ENCODE data around the gene DAPP1.

DAPP1 gene

DNA sequence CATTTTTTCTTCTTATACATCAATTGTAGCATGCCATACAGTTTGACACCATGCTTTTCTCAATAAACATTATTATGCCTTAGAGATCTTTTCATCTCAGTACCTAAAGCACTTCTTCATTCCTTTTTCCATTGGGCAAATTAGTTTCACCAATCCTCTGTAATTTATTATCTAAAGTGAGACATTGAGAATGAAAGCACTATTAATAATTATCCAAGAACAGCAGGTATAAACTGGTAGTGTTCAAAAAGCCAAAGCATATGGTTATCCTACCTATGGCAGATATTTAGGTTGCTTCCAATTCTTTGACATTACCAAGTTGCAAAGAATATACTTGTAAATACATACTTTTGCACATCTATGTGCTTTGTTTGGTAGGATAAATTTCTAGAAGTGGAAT is 62.0 kb downstream of the DAPP1 start:
- no peak for DNase-seq (ENCODE audit: low read depth)
- no peak overlapping the region for H3K4me3 ChIP-seq (ENCODE audit: low read length)
- TF ChIP-seq, protein P1, sequence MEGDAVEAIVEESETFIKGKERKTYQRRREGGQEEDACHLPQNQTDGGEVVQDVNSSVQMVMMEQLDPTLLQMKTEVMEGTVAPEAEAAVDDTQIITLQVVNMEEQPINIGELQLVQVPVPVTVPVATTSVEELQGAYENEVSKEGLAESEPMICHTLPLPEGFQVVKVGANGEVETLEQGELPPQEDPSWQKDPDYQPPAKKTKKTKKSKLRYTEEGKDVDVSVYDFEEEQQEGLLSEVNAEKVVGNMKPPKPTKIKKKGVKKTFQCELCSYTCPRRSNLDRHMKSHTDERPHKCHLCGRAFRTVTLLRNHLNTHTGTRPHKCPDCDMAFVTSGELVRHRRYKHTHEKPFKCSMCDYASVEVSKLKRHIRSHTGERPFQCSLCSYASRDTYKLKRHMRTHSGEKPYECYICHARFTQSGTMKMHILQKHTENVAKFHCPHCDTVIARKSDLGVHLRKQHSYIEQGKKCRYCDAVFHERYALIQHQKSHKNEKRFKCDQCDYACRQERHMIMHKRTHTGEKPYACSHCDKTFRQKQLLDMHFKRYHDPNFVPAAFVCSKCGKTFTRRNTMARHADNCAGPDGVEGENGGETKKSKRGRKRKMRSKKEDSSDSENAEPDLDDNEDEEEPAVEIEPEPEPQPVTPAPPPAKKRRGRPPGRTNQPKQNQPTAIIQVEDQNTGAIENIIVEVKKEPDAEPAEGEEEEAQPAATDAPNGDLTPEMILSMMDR (conservative IDR thresholded peaks at IDR 0.05; ENCODE audit: low read depth, low read length): no peak

DNA sequence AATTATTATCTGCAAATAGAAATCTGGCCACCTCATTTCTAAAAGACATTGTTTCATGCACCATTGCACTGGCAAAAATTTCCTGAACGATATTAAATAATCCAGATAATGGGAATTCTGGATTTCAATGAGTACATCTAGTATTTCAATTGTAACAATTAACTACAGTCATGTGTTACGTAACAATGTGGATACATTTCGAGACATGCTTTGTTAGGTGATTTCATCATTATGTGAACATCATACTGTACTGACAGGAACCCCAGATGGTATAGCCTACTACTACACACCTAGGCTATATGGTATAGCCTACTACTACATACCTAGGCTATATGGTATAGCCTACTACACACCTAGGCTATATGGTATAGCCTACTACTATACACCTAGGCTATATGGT is 62.8 kb downstream of the DAPP1 start:
- no peak overlapping the region for H3K4me3 ChIP-seq (ENCODE audit: low read length)
- TF ChIP-seq, protein P1 (conservative IDR thresholded peaks at IDR 0.05; ENCODE audit: low read depth, low read length): no peak
- no peak for DNase-seq (ENCODE audit: low read depth)

DNA sequence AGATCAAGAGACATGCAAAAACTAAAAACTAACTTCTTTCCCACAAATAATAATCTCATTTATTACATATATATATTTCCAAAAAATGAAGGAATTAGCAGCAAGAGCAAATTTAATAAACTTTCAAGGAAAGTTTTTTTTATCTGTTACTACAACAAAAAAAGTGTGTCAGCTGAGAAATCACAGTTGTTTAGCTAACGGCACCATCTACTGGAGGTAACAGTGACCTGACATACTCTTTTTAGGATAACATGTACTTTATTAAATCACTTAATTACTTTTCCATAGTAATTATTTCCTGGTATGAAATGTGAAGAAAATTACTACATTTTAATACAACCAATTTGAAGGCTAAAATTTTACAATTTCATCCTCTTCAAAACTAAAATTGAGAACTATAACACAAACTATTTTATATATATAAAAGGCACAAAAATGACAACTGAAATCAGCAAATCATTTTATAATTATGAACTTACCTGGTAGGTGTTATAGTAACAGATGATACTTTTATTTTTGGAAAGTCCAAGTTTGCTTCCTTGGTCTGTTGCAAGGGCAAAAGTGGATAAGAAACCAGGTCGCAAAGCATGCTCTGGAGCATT is 68.5 kb downstream of the DAPP1 start:
- no peak for DNase-seq (ENCODE audit: low read depth)

DNA sequence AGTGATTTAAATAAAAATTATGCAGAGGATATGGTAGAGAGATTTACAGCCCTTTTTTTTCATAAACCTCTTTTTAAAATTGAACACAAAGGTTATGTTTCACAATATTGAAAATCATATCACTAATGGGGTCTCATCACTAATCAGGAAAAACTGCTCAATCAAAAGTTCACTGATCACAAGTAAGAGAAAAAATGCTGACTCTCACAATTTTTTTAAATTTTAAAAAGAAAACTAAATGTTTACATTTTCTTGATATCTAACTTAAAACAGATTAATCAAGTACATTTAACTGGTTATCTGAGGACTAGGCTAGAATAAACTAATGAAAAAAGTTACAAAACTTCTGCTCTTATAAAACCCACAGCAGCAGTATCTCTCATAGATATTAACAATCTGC is 69.1 kb downstream of the DAPP1 start:
- DNase-seq (ENCODE audit: low read depth): no peak
- no peak overlapping the region for H3K4me3 ChIP-seq (ENCODE audit: low read length)
- TF ChIP-seq, protein P1 (conservative IDR thresholded peaks at IDR 0.05; ENCODE audit: low read depth, low read length): no peak

More for the DNA sequence above, 68.5 kb downstream of the DAPP1 start:
- H3K4me3 ChIP-seq (ENCODE audit: low read length): no peak overlapping the region
- TF ChIP-seq, protein P1 (conservative IDR thresholded peaks at IDR 0.05; ENCODE audit: low read depth, low read length): peak; percentile 57

DNA sequence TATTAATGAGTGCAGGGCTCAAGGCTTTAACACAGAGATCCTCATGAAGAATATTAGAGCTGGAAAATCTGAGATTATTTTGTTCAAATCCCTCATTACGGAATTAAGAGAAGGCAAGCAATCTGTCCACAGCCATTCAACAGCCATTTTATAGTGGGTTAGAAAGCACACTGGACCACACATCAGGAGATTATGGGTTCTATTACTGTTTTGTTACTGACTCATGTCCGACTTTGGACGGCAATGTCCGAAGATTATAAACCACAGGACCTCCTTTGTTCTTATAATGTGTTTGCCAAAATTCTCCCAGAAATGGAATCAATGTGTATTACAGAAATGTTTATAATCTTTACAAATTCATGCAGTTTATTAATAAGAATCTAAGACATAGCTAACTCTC is 69.5 kb downstream of the DAPP1 start:
- H3K4me3 ChIP-seq (ENCODE audit: low read length): no peak overlapping the region
- TF ChIP-seq, protein P1 (conservative IDR thresholded peaks at IDR 0.05; ENCODE audit: low read depth, low read length): no peak
- DNase-seq (ENCODE audit: low read depth): peak; percentile 76

DNA sequence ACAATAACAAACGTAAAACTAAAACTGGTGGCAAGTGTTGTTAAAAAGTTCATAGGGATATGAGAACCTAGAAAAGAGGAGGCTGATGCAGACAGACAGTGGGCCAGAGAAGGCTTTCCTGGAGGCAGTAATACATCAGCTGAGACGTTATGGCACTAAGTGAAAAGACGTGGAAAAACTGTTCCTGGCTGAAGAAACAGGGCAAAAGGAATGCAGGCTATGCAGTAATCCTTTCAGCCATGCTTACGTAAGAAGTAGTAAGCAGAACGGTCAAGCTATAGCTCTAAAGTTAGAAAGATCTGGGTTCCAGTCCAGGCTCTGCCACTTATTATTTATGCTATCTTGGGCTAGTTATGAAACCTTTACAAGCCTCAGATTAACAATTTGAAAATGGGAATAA is 71.2 kb downstream of the DAPP1 start:
- DNase-seq (ENCODE audit: low read depth): peak; percentile 88
- TF ChIP-seq, protein P1 (conservative IDR thresholded peaks at IDR 0.05; ENCODE audit: low read depth, low read length): no peak
- H3K4me3 ChIP-seq (ENCODE audit: low read length): no peak overlapping the region

DNA sequence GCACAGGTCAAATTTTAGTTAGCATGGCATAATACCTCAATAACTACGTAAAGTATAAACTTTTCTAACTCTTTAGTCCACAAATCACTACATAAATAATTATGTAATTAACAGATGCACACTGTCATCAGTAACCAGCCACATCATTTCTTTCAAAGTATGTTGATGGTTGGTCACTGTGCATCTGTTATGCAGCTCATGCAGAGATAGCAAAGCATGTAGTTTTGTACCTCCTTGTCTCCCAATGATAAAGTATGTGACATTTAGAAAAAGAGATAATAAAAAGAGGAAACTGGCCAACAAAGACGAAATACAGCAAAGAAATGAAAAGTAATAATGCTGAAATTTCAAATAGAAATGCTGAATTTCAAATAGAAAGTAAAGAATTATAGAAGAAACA is 74.7 kb downstream of the DAPP1 start:
- TF ChIP-seq, protein P1 (conservative IDR thresholded peaks at IDR 0.05; ENCODE audit: low read depth, low read length): no peak
- DNase-seq (ENCODE audit: low read depth): no peak
- no peak overlapping the region for H3K4me3 ChIP-seq (ENCODE audit: low read length)

Measured in retinal pigment epithelial cell (primary cell).